ENCODE results near the gene SLC25A47.

DNA sequence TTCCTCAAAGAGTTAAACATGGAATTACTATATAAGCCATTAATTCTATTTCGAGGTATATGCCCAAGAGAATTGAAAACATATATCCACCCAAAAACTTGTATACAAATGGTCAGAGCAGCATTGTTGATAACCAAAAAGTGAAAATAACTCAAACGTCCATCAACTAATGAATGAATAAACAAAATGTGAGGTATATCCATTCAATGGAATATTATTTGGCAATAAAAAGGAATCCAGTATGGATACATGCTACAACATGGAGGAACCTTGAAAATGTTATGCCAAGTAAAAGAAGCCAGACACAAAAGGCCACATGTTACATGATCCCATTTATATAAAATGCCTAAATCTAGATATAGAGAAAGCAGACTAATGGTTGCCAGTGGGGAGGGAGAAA lies 36.0 kb downstream of the SLC25A47 start:
- TF ChIP-seq, protein P1, sequence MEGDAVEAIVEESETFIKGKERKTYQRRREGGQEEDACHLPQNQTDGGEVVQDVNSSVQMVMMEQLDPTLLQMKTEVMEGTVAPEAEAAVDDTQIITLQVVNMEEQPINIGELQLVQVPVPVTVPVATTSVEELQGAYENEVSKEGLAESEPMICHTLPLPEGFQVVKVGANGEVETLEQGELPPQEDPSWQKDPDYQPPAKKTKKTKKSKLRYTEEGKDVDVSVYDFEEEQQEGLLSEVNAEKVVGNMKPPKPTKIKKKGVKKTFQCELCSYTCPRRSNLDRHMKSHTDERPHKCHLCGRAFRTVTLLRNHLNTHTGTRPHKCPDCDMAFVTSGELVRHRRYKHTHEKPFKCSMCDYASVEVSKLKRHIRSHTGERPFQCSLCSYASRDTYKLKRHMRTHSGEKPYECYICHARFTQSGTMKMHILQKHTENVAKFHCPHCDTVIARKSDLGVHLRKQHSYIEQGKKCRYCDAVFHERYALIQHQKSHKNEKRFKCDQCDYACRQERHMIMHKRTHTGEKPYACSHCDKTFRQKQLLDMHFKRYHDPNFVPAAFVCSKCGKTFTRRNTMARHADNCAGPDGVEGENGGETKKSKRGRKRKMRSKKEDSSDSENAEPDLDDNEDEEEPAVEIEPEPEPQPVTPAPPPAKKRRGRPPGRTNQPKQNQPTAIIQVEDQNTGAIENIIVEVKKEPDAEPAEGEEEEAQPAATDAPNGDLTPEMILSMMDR (IDR thresholded peaks at IDR 0.05), result no peak
- TF ChIP-seq POLR2A (IDR thresholded peaks at IDR 0.05), result no peak

All from Peyer's patch (tissue), 4 donors.